HepG2 (cell line): ENCODE data around the gene RAPSN. TPM values are rescaled to one million over a fixed set of nuclear protein-coding genes. Genes with fewer than 3 reads are reported as not detected.

Source experiments
- ATAC-seq: fragments of 200-7000 bp; cut with Tn5 transposase; 3 replicates; pipeline ENCODE4 v1.9.1; 2020; ENCODE audit warnings: mild to moderate bottlenecking, moderate library complexity
- BruUV-seq: library from RNA; stranded (reverse); fragments of 400-500 nt; replicated peaks from 2 replicates; lab custom pipeline; 2021; lab: Mats Ljungman, UMichigan
- CTCF ChIA-PET: fragments of 300-600 bp; formaldehyde crosslinking; extraction: SDS; loops from one replicate; lab custom pipeline; 2021; ENCODE audit warnings: low total read pairs, inconsistent platforms, low intra/inter-chr PET ratio; lab: Yijun Ruan, JAX
- POLR2A ChIA-PET: fragments of 350-600 bp; sonication (Branson Sonifier 250); formaldehyde crosslinking; loops from one replicate; lab custom pipeline; 2020; ENCODE audit warnings: antibody characterized with exemption, inconsistent platforms; lab: Yijun Ruan, JAX
- DNase-seq: peaks from one replicate; pipeline ENCODE4 v3.0.0-alpha.2; 2015; ENCODE audit warnings: low spot score
- FAIRE-seq: peaks from 3 replicates; lab custom pipeline; 2011; peaks lifted over from hg19 to GRCh38; lab: Jason Lieb, UNC
- H2AFZ ChIP-seq: one replicate; pipeline ENCODE4 v1.6.1; 2011; ENCODE audit warnings: low read length, inconsistent platforms
- H3K27ac ChIP-seq: fragments of 300-600 bp; 3 replicates; pipeline ENCODE4 v1.8.0; 2011; ENCODE audit warnings: mixed run types, mild to moderate bottlenecking, mixed read lengths, low read length, inconsistent platforms; ENCODE audit not compliant: insufficient read depth; ENCODE audit errors: extremely low read length
- H3K27me3 ChIP-seq, 2 experiments: fragments of 200-600 bp in 1 of 2; 2 replicates in 1 of 2; 3 replicates in 1 of 2; pipeline versions ENCODE4 v1.6.0 to v1.8.0; 2011; ENCODE audit warnings: low read length in 2 of 2, mild to moderate bottlenecking in 2 of 2, moderate library complexity in 2 of 2, inconsistent platforms in 1 of 2; ENCODE audit not compliant: insufficient read depth in 2 of 2, control insufficient read depth in 1 of 2
- H3K36me3 ChIP-seq, 2 experiments: fragments of 200-600 bp in 1 of 2; replicated peaks in 1 of 2; 2 replicates in 1 of 2; 3 replicates in 1 of 2; pipeline versions ENCODE4 v1.5.1 to v1.8.0; 2011; ENCODE audit warnings: low read length in 2 of 2, inconsistent platforms in 1 of 2; ENCODE audit not compliant: insufficient read depth in 2 of 2, control insufficient read depth in 1 of 2
- H3K4me1 ChIP-seq: 2 replicates; pipeline ENCODE4 v1.5.1; 2012; ENCODE audit warnings: low read length, inconsistent platforms; ENCODE audit not compliant: insufficient read depth
- H3K4me2 ChIP-seq: 2 replicates; pipeline ENCODE4 v1.6.0; 2011; ENCODE audit warnings: low read depth, low read length, inconsistent platforms
- H3K4me3 ChIP-seq, 3 experiments: fragments of 200-600 bp in 1 of 3; sonication (generic), shearing (Covaris generic) in 1 of 3; replicated peaks in 1 of 3; 2 replicates each; pipeline ENCODE4 v1.5.1; 2011 to 2016; ENCODE audit warnings: low read length in 3 of 3, inconsistent platforms in 2 of 3, low read depth in 2 of 3, mild to moderate bottlenecking in 2 of 3, control low read depth in 1 of 3, mixed read lengths in 1 of 3; ENCODE audit not compliant: insufficient read depth in 1 of 3
- H3K79me2 ChIP-seq: one replicate; pipeline ENCODE4 v1.6.1; 2011; ENCODE audit warnings: low read length, inconsistent platforms; ENCODE audit not compliant: insufficient read depth
- H3K9ac ChIP-seq: 2 replicates; pipeline ENCODE4 v1.6.0; 2011; ENCODE audit warnings: mild to moderate bottlenecking, low read depth, low read length, inconsistent platforms; ENCODE audit not compliant: insufficient read depth
- H3K9me3 ChIP-seq: 2 replicates; pipeline ENCODE4 v1.5.1; 2012; ENCODE audit warnings: mild to moderate bottlenecking, low read length
- H4K20me1 ChIP-seq: 2 replicates; pipeline ENCODE4 v1.6.0; 2011; ENCODE audit warnings: inconsistent platforms, mild to moderate bottlenecking, low read length, moderate library complexity; ENCODE audit not compliant: insufficient read depth
- AGO2 ChIP-seq: fragments of 200-400 bp; formaldehyde crosslinking; optimal IDR thresholded peaks from 2 replicates; pipeline ENCODE3; 2017; ENCODE audit warnings: mild to moderate bottlenecking, low read depth, low read length, moderate library complexity
- EZH2 ChIP-seq: conservative IDR thresholded peaks from 2 replicates; pipeline ENCODE4 v1.6.1; 2012; ENCODE audit warnings: mild to moderate bottlenecking, low read depth, low read length, moderate library complexity
- FOXP1 ChIP-seq, 2 experiments: fragments of 450-650 bp in 1 of 2; IDR thresholded peaks; 2 replicates each; pipeline ENCODE4 v1.6.1; 2017 to 2018; ENCODE audit warnings: antibody characterized with exemption in 1 of 2
- KDM4B ChIP-seq: sonication (generic); formaldehyde crosslinking; IDR thresholded peaks from 2 replicates; pipeline ENCODE4 v1.4.0; 2020; ENCODE audit warnings: missing genetic modification reagents
- MXI1 ChIP-seq: IDR thresholded peaks from 3 replicates; pipeline ENCODE4 v1.6.1; 2012; ENCODE audit warnings: low read depth, low read length, inconsistent platforms, borderline replicate concordance
- NFKB2 ChIP-seq: sonication (generic); formaldehyde crosslinking; IDR thresholded peaks from 2 replicates; pipeline ENCODE4 v1.4.0; 2020; ENCODE audit warnings: missing genetic modification reagents, borderline replicate concordance
- POLR2A ChIP-seq, 2 experiments: IDR thresholded peaks; 2 replicates each; pipeline ENCODE4 v1.6.1; 2011; ENCODE audit warnings: low read depth in 2 of 2, low read length in 2 of 2, mild to moderate bottlenecking in 1 of 2, moderate library complexity in 1 of 2; ENCODE audit not compliant: insufficient read depth in 1 of 2
- POLR2G ChIP-seq: fragments of 200-400 bp; formaldehyde crosslinking; IDR thresholded peaks from 2 replicates; pipeline ENCODE4 v1.6.1; 2018; ENCODE audit warnings: mild to moderate bottlenecking, low read depth, low read length, moderate library complexity
- WGBS: methylation state at CpG from one replicate; pipeline ENCODE4 v1.1.6; 2017; ENCODE audit warnings: low lambda C conversion rate; 5-methylcytosine and 5-hydroxymethylcytosine counted together
- in situ Hi-C: cut with HindIII; loops from 2 replicates; pipeline ENCODE4 v1.10.0; 2017; ENCODE audit warnings: low pct_unique_long_range_greater_than_20kb; ENCODE audit not compliant: extremely low pct_ligation_motif_present
- intact Hi-C: fragments of 100-400 bp; cut with micrococcal nuclease; formaldehyde crosslinking; loops from one replicate; pipeline ENCODE4 v1.10.0; 2022; ENCODE audit not compliant: unreplicated experiment
- polyA plus RNA-seq, 8 experiments: library from polyadenylated mRNA; depleted of rRNA in 3 of 8; stranded (reverse) in 7 of 8; unstranded in 1 of 8; fragments of >200 nt; fragmentation: Illumina TruSeq in 4 of 8; extraction: Trizol in 4 of 8; gene quantifications; 2 replicates each; pipeline versions ENCODE4 v1.2.1 to v1.2.3, GENCODE V29; 2011 to 2016; ENCODE audit warnings: low read depth in 4 of 8, missing spikeins in 1 of 8, mixed read lengths in 1 of 8; ENCODE audit not compliant: insufficient read depth in 1 of 8
- total RNA-seq, 5 experiments: library from RNA; depleted of rRNA; stranded (reverse); fragments of >200 nt; fragmentation: Illumina TruSeq; extraction: Trizol; gene quantifications; 2 replicates each; pipeline ENCODE4 v1.2.3, GENCODE V29; 2016; ENCODE audit warnings: low read depth in 1 of 5
- TF ChIP-seq, protein P1 (sequence below): sonication (generic); formaldehyde crosslinking; IDR thresholded peaks from 2 replicates; pipeline ENCODE4 v1.5.0; 2020; ENCODE audit warnings: missing genetic modification reagents

RAPSN gene
- total and polyA plus RNA-seq, 2 of the 13 experiments (the other 11 are each of a cell fraction or from before 2014, with no cell fraction given) = 0.15 to 1.2 TPM

DNA sequence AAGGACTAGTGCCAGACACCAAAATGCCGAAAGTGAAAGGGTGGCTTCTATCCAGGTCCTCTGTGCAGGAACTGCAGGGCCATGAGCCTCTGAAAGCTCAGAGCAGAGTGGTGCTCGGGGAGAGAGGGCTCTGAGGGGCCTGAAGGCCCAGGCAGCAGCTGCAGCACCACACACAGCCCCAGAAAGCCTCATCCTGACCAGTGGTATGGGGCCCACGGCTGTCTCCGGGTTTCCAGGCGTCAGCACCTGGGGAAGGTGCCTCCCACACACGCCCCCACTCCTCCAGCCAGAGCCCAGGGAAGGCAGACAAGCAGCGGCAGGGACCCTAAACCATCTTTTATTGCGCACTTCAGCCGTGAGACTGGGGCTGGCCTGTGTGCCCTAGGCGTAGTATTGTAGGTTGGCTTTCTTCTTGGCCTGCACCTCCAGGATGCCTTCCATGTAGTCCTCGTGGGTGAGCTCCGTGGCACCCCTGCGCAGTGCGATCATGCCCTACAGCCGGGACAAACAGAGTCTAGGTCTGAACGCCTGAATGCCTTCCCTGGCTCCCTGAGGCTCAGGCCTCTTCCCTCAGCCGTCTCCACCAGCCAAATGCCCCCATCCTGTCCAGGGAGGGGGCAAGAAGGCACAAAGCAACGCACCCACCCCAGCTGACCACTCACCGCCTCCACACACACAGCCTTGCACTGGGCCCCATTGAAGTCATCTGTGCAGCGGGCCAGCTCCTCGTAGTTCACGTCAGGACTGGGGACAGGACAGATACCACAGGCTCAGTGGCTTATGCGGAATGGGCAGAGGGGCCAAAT is 30.3 kb downstream of the RAPSN start:
- Histone ChIP-seq H3K79me2 (no peaks in the 10 kb centered on the region), H3K27me3 (no peaks in the 10 kb centered on the region), H3K9ac (no peak overlapping the region), H3K4me1 (no peaks in the 10 kb centered on the region), H3K36me3 (peaks cover 33 to 52% of the 10 kb centered on the region in 2 experiments; a peak in 4 of 5 replicates), H2AFZ (no peak overlapping the region), H3K4me3 (no peak overlapping the region), H3K4me2 (no peak overlapping the region), H3K9me3 (no peaks in the 10 kb centered on the region), H4K20me1 (no peaks in the 10 kb centered on the region)
- no TSS peak for BruUV-seq
- DNase-seq (no peak), FAIRE-seq (no peak), ATAC-seq (peak; percentile 5)
- CTCF ChIA-PET = no interaction called here
- intact Hi-C loops = no loop called here
- POLR2A ChIA-PET = interaction anchor here (1.7 to 1.9 kb wide), 3 partner anchors 8 to 19 kb away, joined by 6 to 11 read pairs (median 6); partner anchors contain the start of gene PSMC3
- 100% methylated on average over 20 of the region's 23 CpGs for WGBS
- TF ChIP-seq AGO2 (peak; percentile 79), MXI1 (no peak), POLR2A (IDR thresholded peaks at IDR 0.05; ENCODE audit: insufficient read depth in 1 of 2, low read depth in 2 of 2, low read length in 2 of 2) (peak in 1 of 2 experiments; percentile 33; a peak in 3 of 4 replicates)
- TF ChIP-seq, all 625 proteins: peak for 2
- in situ Hi-C loops = no loop called here
- H3K27ac ChIP-seq = no peak overlapping the region

DNA sequence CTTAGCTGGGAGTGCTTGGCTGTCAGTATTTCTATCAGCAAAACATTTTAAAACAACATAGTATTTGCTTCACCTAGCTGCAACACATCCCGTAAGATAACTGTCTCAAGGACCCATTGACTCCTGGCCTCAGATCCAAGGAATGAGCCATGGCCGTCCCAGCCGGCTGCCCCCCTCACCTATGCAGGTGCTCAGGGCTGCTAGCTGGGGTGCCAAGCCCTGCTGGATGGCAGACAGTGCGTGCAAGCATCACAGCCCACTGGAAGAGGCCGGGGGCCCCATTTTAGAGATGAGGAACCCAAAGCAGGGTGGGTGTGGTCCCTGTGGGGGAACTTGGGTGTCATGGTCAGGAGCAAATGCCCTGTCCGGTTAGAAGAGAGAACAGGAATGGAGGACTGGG is 31.2 kb downstream of the RAPSN start:
- no peak for DNase-seq
- WGBS = 96% methylated on average over 4 of the region's 6 CpGs
- no peak for ATAC-seq
- no peaks in the 10 kb centered on the region for H3K27me3 ChIP-seq
- no peaks in the 10 kb centered on the region for H4K20me1 ChIP-seq
- H3K4me3 ChIP-seq = no peak overlapping the region
- in situ Hi-C loops = no loop called here
- no peak overlapping the region for H2AFZ ChIP-seq
- H3K36me3 ChIP-seq = peaks cover 33 to 45% of the 10 kb centered on the region in 2 experiments; a peak in 4 of 5 replicates
- H3K79me2 ChIP-seq = no peaks in the 10 kb centered on the region
- intact Hi-C loops = no loop called here
- no TSS peak for BruUV-seq
- H3K9me3 ChIP-seq = no peaks in the 10 kb centered on the region
- H3K4me1 ChIP-seq = no peaks in the 10 kb centered on the region
- H3K4me2 ChIP-seq = no peak overlapping the region
- no peak overlapping the region for H3K27ac ChIP-seq
- POLR2A ChIA-PET = interaction anchor here (1.4 to 1.9 kb wide), 4 partner anchors 9 to 20 kb away, joined by 3 to 11 read pairs (median 5); partner anchors contain the start of genes PSMC3 and SLC39A13
- no peak overlapping the region for H3K9ac ChIP-seq
- CTCF ChIA-PET = no interaction called here
- no peak for FAIRE-seq
- TF ChIP-seq KDM4B (CRISPR knock-in tag) = no peak
- TF ChIP-seq, protein P1, sequence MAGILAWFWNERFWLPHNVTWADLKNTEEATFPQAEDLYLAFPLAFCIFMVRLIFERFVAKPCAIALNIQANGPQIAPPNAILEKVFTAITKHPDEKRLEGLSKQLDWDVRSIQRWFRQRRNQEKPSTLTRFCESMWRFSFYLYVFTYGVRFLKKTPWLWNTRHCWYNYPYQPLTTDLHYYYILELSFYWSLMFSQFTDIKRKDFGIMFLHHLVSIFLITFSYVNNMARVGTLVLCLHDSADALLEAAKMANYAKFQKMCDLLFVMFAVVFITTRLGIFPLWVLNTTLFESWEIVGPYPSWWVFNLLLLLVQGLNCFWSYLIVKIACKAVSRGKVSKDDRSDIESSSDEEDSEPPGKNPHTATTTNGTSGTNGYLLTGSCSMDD (CRISPR knock-in tag) = no peak
- no peak for TF ChIP-seq FOXP1 (IDR thresholded peaks at IDR 0.05)
- TF ChIP-seq FOXP1 (CRISPR knock-in tag; IDR thresholded peaks at IDR 0.05) = no peak
- TF ChIP-seq EZH2 = no peak
- TF ChIP-seq AGO2 = peak; percentile 88
- no peak for TF ChIP-seq NFKB2 (CRISPR knock-in tag)
- TF ChIP-seq POLR2G = peak; percentile 36
